CD4-positive, alpha-beta T cell (primary cell): ENCODE measurements around the gene RTP3. TPM values are rescaled to one million over a fixed set of nuclear protein-coding genes. Genes with fewer than 3 reads are reported as not detected.

Source experiments
- ATAC-seq: fragments of 200-7000 bp; cut with Tn5 transposase; one replicate; pipeline ENCODE4 v1.10.0; 2022; ENCODE audit warnings: mild to moderate bottlenecking; ENCODE audit not compliant: poor library complexity
- CTCF ChIA-PET: fragments of 350-600 bp; sonication (Branson Sonifier 250); formaldehyde crosslinking; loops from one replicate; lab custom pipeline; 2021; ENCODE audit warnings: antibody characterized with exemption, inconsistent platforms; lab: Charles Lee
- POLR2A ChIA-PET: fragments of 350-600 bp; sonication (Branson Sonifier 250); formaldehyde crosslinking; loops from one replicate; lab custom pipeline; 2021; ENCODE audit warnings: antibody characterized with exemption, inconsistent platforms; lab: Charles Lee
- DNase-seq, 14 experiments: peaks; one replicate each; pipeline ENCODE4 v3.0.0-alpha.2; 2013 to 2020; ENCODE audit warnings: mixed read lengths in 2 of 14
- H3K27ac ChIP-seq, 2 donors: one replicate each; pipeline versions ENCODE4 v1.5.1 to v1.7.0; 2013; ENCODE audit warnings: low read length in 2 of 2, low read depth in 1 of 2, mild to moderate bottlenecking in 1 of 2
- H3K27me3 ChIP-seq, 2 experiments: 1 replicate in 1 of 2; 2 replicates in 1 of 2; pipeline versions ENCODE4 v1.6.1 to v1.7.0; 2013; ENCODE audit warnings: low read length in 2 of 2, control low read depth in 1 of 2, mild to moderate bottlenecking in 1 of 2, moderate library complexity in 1 of 2; ENCODE audit not compliant: insufficient read depth in 2 of 2, control insufficient read depth in 1 of 2
- H3K36me3 ChIP-seq: one replicate; pipeline ENCODE4 v1.6.1; 2013; ENCODE audit warnings: low read length, control low read depth; ENCODE audit not compliant: insufficient read depth
- H3K4me1 ChIP-seq: one replicate; pipeline ENCODE4 v1.6.1; 2013; ENCODE audit warnings: low read length, control low read depth; ENCODE audit not compliant: insufficient read depth
- H3K4me3 ChIP-seq: one replicate; pipeline ENCODE4 v1.5.1; 2013; ENCODE audit warnings: mild to moderate bottlenecking, low read length, moderate library complexity
- H3K9me3 ChIP-seq, 2 experiments: 1 replicate in 1 of 2; 2 replicates in 1 of 2; pipeline versions ENCODE4 v1.6.1 to v1.7.0; 2013; ENCODE audit warnings: low read length in 2 of 2, mild to moderate bottlenecking in 2 of 2, control low read depth in 1 of 2, moderate library complexity in 1 of 2; ENCODE audit not compliant: control insufficient read depth in 1 of 2, insufficient read depth in 1 of 2
- H3K27ac Mint-ChIP-seq: one replicate; pipeline ENCODE4 v1.8.0; 2020; ENCODE audit warnings: mixed read lengths
- H3K27me3 Mint-ChIP-seq: one replicate; pipeline ENCODE4 v1.8.0; 2021; ENCODE audit warnings: mixed read lengths
- H3K36me3 Mint-ChIP-seq: one replicate; pipeline ENCODE4 v1.8.0; 2021; ENCODE audit warnings: low read depth, mixed read lengths
- H3K4me1 Mint-ChIP-seq: one replicate; pipeline ENCODE4 v1.8.0; 2021; ENCODE audit warnings: low read depth, mixed read lengths
- H3K4me3 Mint-ChIP-seq: one replicate; pipeline ENCODE4 v1.8.0; 2020; ENCODE audit warnings: mild to moderate bottlenecking, mixed read lengths
- H3K9me3 Mint-ChIP-seq: one replicate; pipeline ENCODE4 v1.8.0; 2020; ENCODE audit warnings: mixed read lengths
- intact Hi-C, 2 experiments: fragments of 100-400 bp; cut with DNase I in 1 of 2; cut with micrococcal nuclease in 1 of 2; formaldehyde crosslinking; loops; one replicate each; pipeline versions ENCODE4 v1.15.1 to v1.9.0; 2023 to 2025; cut with DNase I, micrococcal nuclease
- total RNA-seq, 174 experiments: library from RNA in 2 of 174; stranded (reverse) in 2 of 174; gene quantifications; one replicate each; pipeline ENCODE4 v1.2.3 and lab custom pipeline; 2021 to 2026
- TF ChIP-seq, protein P1 (sequence below): fragments of 200-600 bp; IDR thresholded peaks from one replicate; pipeline ENCODE4 v1.8.0; 2022; ENCODE audit warnings: antibody characterized with exemption, mild to moderate bottlenecking

The RTP3 gene
- total RNA-seq, 2 experiments from 2014 or later: not detected

DNA sequence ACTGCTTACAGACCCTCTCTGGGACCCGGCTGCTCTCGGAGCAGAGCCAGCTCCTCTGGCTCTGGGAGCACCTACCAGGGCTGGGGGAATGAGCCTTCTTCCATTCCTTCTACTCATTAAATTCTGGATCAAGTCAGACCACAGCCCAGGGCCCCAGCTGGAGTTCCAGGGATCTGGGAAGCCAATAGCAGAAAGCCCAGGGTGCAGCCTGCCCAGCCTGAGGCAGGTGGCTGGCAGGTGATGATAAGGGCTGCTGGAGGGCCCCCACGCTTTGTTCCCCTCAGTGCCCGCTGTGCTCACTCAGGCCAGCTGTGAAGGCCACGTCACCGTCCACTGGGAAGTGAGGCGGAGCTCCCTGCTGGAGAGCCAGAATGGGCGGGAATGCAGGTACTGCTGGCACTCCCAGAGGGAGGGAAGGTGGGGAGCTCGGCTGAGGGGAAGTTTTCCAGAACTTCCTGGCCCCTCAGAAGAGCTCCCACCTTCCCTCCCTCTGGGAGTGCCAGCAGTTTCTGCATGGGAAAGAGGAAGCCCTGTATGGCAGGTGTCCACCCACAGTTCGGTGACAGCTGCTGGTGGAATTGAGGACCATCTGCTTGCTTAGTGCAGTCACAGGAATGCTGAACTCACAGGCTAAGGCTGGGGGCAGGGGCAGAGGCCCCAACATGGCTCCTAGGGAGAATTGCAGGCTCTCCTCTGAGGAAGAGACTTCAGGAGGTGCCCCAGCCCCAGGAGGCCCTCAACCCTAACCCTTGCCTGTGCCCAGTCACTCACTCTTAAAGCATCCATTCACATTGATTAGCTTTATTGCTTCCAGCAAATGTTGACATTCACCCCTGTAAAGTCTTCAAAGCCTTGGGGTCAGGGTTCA, 12.6 kb upstream of the RTP3 start:
- Mint-ChIP-seq H3K27me3 (no peaks in the 10 kb centered on the region), H3K4me3 (no peak overlapping the region), H3K36me3 (no peaks in the 10 kb centered on the region), H3K9me3 (no peaks in the 10 kb centered on the region), H3K27ac (no peak overlapping the region), H3K4me1 (peaks cover 18% of the 10 kb centered on the region)
- TF ChIP-seq, protein P1, sequence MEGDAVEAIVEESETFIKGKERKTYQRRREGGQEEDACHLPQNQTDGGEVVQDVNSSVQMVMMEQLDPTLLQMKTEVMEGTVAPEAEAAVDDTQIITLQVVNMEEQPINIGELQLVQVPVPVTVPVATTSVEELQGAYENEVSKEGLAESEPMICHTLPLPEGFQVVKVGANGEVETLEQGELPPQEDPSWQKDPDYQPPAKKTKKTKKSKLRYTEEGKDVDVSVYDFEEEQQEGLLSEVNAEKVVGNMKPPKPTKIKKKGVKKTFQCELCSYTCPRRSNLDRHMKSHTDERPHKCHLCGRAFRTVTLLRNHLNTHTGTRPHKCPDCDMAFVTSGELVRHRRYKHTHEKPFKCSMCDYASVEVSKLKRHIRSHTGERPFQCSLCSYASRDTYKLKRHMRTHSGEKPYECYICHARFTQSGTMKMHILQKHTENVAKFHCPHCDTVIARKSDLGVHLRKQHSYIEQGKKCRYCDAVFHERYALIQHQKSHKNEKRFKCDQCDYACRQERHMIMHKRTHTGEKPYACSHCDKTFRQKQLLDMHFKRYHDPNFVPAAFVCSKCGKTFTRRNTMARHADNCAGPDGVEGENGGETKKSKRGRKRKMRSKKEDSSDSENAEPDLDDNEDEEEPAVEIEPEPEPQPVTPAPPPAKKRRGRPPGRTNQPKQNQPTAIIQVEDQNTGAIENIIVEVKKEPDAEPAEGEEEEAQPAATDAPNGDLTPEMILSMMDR: no peak
- H3K4me3 ChIP-seq: no peak overlapping the region
- H3K27ac ChIP-seq: no peak overlapping the region
- ATAC-seq (no peak), DNase-seq (no peak)
- H3K36me3 ChIP-seq: no peaks in the 10 kb centered on the region
- H3K27me3 ChIP-seq: peaks cover 0 to 4% of the 10 kb centered on the region in 2 experiments
- H3K9me3 ChIP-seq: no peaks in the 10 kb centered on the region
- ChIA-PET POLR2A (no interaction called here), CTCF (interaction anchor here (0.9 to 6.5 kb wide), 2 partner anchors 74 to 93 kb away, joined by 3 to 243 read pairs; no protein-coding TSS in a partner anchor)
- H3K4me1 ChIP-seq: peaks cover 15% of the 10 kb centered on the region
- intact Hi-C loops: loop anchor here in 1 of 2 experiments (5.0 kb wide), 1 partner anchor 412 kb away; no protein-coding TSS in a partner anchor

DNA sequence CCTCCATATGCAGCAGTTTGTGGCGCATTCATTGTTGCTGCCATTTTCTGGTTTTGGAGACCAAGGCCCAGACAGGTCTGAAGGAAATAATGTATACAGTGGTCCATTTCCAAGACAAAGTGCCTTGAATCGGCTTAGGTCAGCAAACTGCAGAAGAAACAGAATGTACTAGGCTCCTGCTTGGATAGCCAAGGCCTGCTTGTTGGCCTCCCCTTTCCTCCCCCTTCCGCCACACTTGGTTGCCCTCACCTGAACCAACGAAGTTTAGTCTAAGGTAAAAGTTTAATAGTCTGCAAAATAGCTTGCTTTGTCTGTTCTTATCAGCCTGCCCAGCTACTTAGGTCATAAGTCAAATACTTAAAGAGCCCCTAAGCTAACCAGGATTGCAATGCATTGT, 12.0 kb upstream of the RTP3 start:
- intact Hi-C loops: loop anchor here in 1 of 2 experiments (5.0 kb wide), 1 partner anchor 412 kb away; no protein-coding TSS in a partner anchor
- no peak for DNase-seq

DNA sequence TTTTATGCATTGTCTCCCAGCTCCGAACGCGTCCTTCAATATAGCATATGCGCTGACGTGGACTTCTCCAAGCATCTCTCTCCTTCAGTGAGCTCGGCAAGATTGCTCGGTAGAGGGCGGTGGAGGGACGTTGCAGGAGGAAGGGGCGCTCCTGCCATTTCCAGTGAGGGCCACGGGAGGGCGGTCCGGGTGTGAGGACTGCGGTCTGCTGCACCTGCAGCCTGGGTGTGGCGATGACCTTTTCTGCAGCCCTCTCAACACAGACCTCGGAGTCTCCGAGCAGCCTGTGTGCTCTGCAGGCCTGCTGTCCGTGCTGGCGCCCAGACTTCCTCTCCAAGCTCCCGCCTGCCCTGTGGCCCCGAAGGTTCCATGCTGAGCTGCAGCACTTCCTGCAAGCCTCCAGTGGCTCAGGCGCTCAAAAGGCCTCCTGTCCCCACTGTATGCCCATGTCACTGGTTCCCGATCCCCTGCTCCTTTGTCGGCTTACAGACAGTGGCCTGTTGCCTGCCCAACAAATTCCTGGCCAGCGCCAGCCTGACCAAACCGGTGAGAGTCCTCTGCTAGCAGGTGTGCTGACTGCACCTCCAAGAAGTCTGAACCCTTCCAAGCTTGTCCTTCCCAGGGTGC, 8.9 kb upstream of the RTP3 start:
- CTCF ChIA-PET: interaction anchor here (0.6 to 6.5 kb wide), 54 partner anchors 9 to 647 kb away, joined by 3 to 243 read pairs (median 4); partner anchors contain the start of genes CCR5, CXCR6, LZTFL1 and RTP3
- peak overlapping the region; percentile 30 for H3K4me3 Mint-ChIP-seq
- no peaks in the 10 kb centered on the region for H3K36me3 ChIP-seq
- intact Hi-C loops: loop anchor here (1.0 to 5.0 kb wide), 4 partner anchors 50 to 408 kb away; no protein-coding TSS in a partner anchor
- no peaks in the 10 kb centered on the region for H3K9me3 Mint-ChIP-seq
- no peak overlapping the region for H3K27ac ChIP-seq
- peak overlapping the region; percentile 46 for H3K4me3 ChIP-seq
- H3K36me3 Mint-ChIP-seq: no peaks in the 10 kb centered on the region
- POLR2A ChIA-PET: interaction anchor here (0.6 to 3.1 kb wide), 14 partner anchors 11 to 291 kb away, joined by 3 to 45 read pairs (median 4); no protein-coding TSS in a partner anchor
- no peaks in the 10 kb centered on the region for H3K27me3 Mint-ChIP-seq
- H3K4me1 ChIP-seq: peaks cover 15% of the 10 kb centered on the region
- no peaks in the 10 kb centered on the region for H3K9me3 ChIP-seq
- peak; percentile 96 for ATAC-seq
- H3K4me1 Mint-ChIP-seq: peaks cover 19% of the 10 kb centered on the region
- TF ChIP-seq, protein P1: peak; percentile 100
- DNase-seq: peak; percentile 88 to 98 (median 94)
- no peaks in the 10 kb centered on the region for H3K27me3 ChIP-seq
- peak overlapping the region; percentile 62 for H3K27ac Mint-ChIP-seq

More for the DNA sequence above, 12.0 kb upstream of the RTP3 start:
- no peaks in the 10 kb centered on the region for H3K27me3 ChIP-seq
- no peak overlapping the region for H3K4me3 ChIP-seq
- H3K27ac ChIP-seq: no peak overlapping the region
- no peaks in the 10 kb centered on the region for H3K9me3 Mint-ChIP-seq
- no peaks in the 10 kb centered on the region for H3K27me3 Mint-ChIP-seq
- no peaks in the 10 kb centered on the region for H3K36me3 ChIP-seq
- ChIA-PET POLR2A (no interaction called here), CTCF (interaction anchor here (6.5 kb wide), 1 partner anchor 74 kb away, joined by 243 read pairs; no protein-coding TSS in a partner anchor)
- no peak overlapping the region for H3K4me3 Mint-ChIP-seq
- no peak overlapping the region for H3K27ac Mint-ChIP-seq
- H3K4me1 Mint-ChIP-seq: peaks cover 19% of the 10 kb centered on the region
- peaks cover 15% of the 10 kb centered on the region for H3K4me1 ChIP-seq
- TF ChIP-seq, protein P1: no peak
- H3K36me3 Mint-ChIP-seq: no peaks in the 10 kb centered on the region
- ATAC-seq: no peak
- no peaks in the 10 kb centered on the region for H3K9me3 ChIP-seq
